ENCODE results near the gene HPSE2.

The HPSE2 gene

DNA sequence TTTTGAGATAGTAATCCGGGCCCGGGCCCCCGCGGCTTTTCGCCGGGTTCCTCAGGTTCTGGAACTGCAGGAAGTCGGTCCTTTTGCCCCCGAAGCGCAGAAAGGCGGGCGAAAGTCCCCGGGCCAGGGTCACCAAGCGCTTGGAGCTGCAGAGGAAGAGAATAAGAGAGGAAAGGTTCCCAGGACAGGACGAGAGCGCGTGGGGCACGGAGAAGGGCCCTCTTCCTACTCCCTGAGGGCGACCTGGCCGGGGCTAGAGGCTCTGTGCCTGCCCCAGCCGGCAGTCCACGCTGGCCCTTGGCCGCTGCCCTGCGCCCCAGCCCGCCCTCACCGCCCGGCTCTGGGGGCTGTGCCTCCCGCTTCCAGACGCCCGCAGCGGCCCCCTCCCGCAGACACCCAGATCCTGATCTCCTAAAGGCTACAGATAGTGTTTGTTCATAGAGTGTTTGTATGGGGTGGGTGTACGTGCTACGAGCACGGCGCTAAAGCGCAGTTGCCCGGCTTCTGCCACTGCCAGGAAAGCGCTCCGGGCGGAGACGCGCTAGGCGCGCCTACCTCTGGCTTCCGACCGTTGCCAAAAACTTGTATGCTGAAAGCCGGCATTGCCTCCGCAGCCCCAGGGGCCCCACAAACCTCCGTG is 3.2 kb downstream of the HPSE2 start:
- Histone ChIP-seq H2AFZ (ENCODE audit: low read depth, low read length) (no peak overlapping the region), H3K4me3 (ENCODE audit: low read length) (no peak overlapping the region), H3K79me2 (ENCODE audit: low read length) (no peaks in the 10 kb centered on the region), H4K20me1 (ENCODE audit: insufficient read depth, low read length) (no peaks in the 10 kb centered on the region), H3K4me2 (ENCODE audit: low read length) (no peak overlapping the region), H3K27ac (ENCODE audit: low read length) (no peak overlapping the region), H3K9ac (ENCODE audit: low read length) (no peak overlapping the region), H3K9me3 (ENCODE audit: insufficient read depth, low read length) (no peaks in the 10 kb centered on the region), H3K4me1 (ENCODE audit: low read length) (no peaks in the 10 kb centered on the region), H3K36me3 (replicated peaks; ENCODE audit: low read depth, low read length) (no peaks in the 10 kb centered on the region), H3K27me3 (ENCODE audit: low read depth, low read length) (no peaks in the 10 kb centered on the region)
- TF ChIP-seq, protein P1, sequence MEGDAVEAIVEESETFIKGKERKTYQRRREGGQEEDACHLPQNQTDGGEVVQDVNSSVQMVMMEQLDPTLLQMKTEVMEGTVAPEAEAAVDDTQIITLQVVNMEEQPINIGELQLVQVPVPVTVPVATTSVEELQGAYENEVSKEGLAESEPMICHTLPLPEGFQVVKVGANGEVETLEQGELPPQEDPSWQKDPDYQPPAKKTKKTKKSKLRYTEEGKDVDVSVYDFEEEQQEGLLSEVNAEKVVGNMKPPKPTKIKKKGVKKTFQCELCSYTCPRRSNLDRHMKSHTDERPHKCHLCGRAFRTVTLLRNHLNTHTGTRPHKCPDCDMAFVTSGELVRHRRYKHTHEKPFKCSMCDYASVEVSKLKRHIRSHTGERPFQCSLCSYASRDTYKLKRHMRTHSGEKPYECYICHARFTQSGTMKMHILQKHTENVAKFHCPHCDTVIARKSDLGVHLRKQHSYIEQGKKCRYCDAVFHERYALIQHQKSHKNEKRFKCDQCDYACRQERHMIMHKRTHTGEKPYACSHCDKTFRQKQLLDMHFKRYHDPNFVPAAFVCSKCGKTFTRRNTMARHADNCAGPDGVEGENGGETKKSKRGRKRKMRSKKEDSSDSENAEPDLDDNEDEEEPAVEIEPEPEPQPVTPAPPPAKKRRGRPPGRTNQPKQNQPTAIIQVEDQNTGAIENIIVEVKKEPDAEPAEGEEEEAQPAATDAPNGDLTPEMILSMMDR (IDR thresholded peaks at IDR 0.05; ENCODE audit: low read depth, low read length), result no peak
- TF ChIP-seq EZH2phosphoT487 (IDR thresholded peaks at IDR 0.05; ENCODE audit: low read depth), result no peak

DNA sequence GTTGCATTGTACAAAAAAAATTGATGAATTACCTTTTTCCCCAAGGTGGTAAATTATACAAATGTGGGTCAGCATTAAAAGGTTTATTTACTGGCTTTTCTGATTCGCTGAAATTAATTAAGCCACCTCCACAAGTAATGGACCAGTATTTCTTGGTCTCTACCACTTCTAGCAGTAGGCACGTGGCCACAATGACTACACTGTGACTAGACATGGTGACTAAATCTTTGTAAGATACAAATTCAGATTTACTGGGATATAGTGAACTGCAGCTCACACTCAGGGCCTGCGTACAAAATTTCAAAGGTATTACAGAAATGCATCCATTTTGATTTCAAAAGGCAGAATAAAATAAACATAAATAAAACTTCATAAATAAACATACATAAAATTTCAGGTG is 10.9 kb downstream of the HPSE2 start:
- H3K27ac ChIP-seq (ENCODE audit: low read length), result no peak overlapping the region
- no peak overlapping the region for H2AFZ ChIP-seq (ENCODE audit: low read depth, low read length)
- no peaks in the 10 kb centered on the region for H3K36me3 ChIP-seq (replicated peaks; ENCODE audit: low read depth, low read length)
- H3K79me2 ChIP-seq (ENCODE audit: low read length), result no peaks in the 10 kb centered on the region
- no peak overlapping the region for H3K9ac ChIP-seq (ENCODE audit: low read length)
- no peaks in the 10 kb centered on the region for H3K9me3 ChIP-seq (ENCODE audit: insufficient read depth, low read length)
- H3K27me3 ChIP-seq (ENCODE audit: low read depth, low read length), result no peaks in the 10 kb centered on the region
- no peak for TF ChIP-seq EZH2phosphoT487 (IDR thresholded peaks at IDR 0.05; ENCODE audit: low read depth)
- TF ChIP-seq, protein P1 (IDR thresholded peaks at IDR 0.05; ENCODE audit: low read depth, low read length), result no peak
- H3K4me1 ChIP-seq (ENCODE audit: low read length), result no peaks in the 10 kb centered on the region
- no peak overlapping the region for H3K4me2 ChIP-seq (ENCODE audit: low read length)
- no peaks in the 10 kb centered on the region for H4K20me1 ChIP-seq (ENCODE audit: insufficient read depth, low read length)
- H3K4me3 ChIP-seq (ENCODE audit: low read length), result no peak overlapping the region

DNA sequence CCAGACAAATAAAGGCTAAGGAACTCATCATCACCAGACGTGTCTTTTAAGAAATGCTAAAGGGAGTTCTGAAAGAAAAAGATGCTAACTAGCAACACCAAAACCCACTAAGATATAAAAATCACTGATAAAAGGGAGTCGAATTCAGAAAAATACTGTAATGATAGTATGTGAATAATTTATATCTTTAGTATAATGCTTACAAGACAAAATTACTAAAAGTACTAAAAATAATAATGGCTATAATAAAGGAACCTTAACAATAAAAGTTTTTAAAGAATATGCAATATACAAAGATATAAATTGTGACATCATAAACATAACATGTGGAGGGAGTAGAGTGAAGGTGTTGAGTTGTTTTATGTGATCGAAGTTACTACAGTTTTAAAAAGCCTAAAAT is 28.3 kb downstream of the HPSE2 start:
- Histone ChIP-seq H4K20me1 (ENCODE audit: insufficient read depth, low read length) (no peaks in the 10 kb centered on the region), H3K36me3 (replicated peaks; ENCODE audit: low read depth, low read length) (no peaks in the 10 kb centered on the region), H3K27me3 (ENCODE audit: low read depth, low read length) (no peaks in the 10 kb centered on the region), H3K9me3 (ENCODE audit: insufficient read depth, low read length) (no peaks in the 10 kb centered on the region), H3K79me2 (ENCODE audit: low read length) (no peaks in the 10 kb centered on the region), H2AFZ (ENCODE audit: low read depth, low read length) (no peak overlapping the region), H3K4me2 (ENCODE audit: low read length) (no peak overlapping the region), H3K9ac (ENCODE audit: low read length) (no peak overlapping the region), H3K4me3 (ENCODE audit: low read length) (no peak overlapping the region), H3K4me1 (ENCODE audit: low read length) (no peaks in the 10 kb centered on the region), H3K27ac (ENCODE audit: low read length) (no peak overlapping the region)
- TF ChIP-seq EZH2phosphoT487 (IDR thresholded peaks at IDR 0.05; ENCODE audit: low read depth), result no peak
- TF ChIP-seq, protein P1 (IDR thresholded peaks at IDR 0.05; ENCODE audit: low read depth, low read length), result no peak

DNA sequence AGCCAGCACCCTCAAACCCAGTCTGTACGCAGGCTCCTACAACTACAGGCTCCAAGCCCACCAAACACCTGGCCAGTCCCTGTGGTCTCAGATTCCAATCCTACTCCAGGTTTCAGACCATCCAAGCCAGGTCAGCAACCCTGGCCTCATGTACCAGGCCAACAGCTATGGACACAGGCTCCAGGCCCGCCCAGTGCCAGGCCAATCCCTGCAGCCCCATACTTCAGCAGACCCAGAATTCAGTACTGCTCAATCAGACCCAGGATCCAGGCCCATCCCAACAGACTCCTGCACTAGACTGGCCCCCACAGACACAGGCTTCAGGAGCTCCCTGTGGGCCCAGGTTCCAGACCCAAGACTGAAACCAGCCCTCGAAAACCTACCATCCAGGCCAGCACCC is 32.3 kb downstream of the HPSE2 start:
- no peaks in the 10 kb centered on the region for H3K9me3 ChIP-seq (ENCODE audit: insufficient read depth, low read length)
- H3K4me2 ChIP-seq (ENCODE audit: low read length), result no peak overlapping the region
- no peaks in the 10 kb centered on the region for H3K4me1 ChIP-seq (ENCODE audit: low read length)
- TF ChIP-seq EZH2phosphoT487 (IDR thresholded peaks at IDR 0.05; ENCODE audit: low read depth), result no peak
- TF ChIP-seq, protein P1 (IDR thresholded peaks at IDR 0.05; ENCODE audit: low read depth, low read length), result no peak
- H2AFZ ChIP-seq (ENCODE audit: low read depth, low read length), result no peak overlapping the region
- H3K4me3 ChIP-seq (ENCODE audit: low read length), result no peak overlapping the region
- H4K20me1 ChIP-seq (ENCODE audit: insufficient read depth, low read length), result no peaks in the 10 kb centered on the region
- H3K36me3 ChIP-seq (replicated peaks; ENCODE audit: low read depth, low read length), result no peaks in the 10 kb centered on the region
- no peaks in the 10 kb centered on the region for H3K79me2 ChIP-seq (ENCODE audit: low read length)
- H3K9ac ChIP-seq (ENCODE audit: low read length), result no peak overlapping the region
- H3K27ac ChIP-seq (ENCODE audit: low read length), result no peak overlapping the region
- no peaks in the 10 kb centered on the region for H3K27me3 ChIP-seq (ENCODE audit: low read depth, low read length)
